ENCODE results near the gene PIMREG. TPM values are rescaled to one million over a fixed set of nuclear protein-coding genes. Genes with fewer than 3 reads are reported as not detected.

The PIMREG gene
- total and polyA plus RNA-seq, 2 experiments from 2014 or later, result 24.4 to 28.7 TPM

GRCh38 chr17:6492892-6493674 is 48.8 kb downstream of the PIMREG start:
- no peaks in the 10 kb centered on the region for H3K79me2 ChIP-seq (ENCODE audit: insufficient read depth)
- no peaks in the 10 kb centered on the region for H3F3A ChIP-seq (ENCODE audit: insufficient read depth)
- H2AFZ ChIP-seq, result no peak overlapping the region
- H3K4me1 ChIP-seq (ENCODE audit: insufficient read depth), result no peaks in the 10 kb centered on the region
- 80 to 89% methylated on average over 4 of the region's 4 CpGs for WGBS, 2 experiments (ENCODE audit: low coverage in 1 of 2, low lambda C conversion rate in 2 of 2, missing lambda C conversion rate in 2 of 2)
- in situ Hi-C loops (cut with MboI), result no loop called here
- H3K27me3 ChIP-seq (replicated peaks; ENCODE audit: insufficient read depth), result no peaks in the 10 kb centered on the region
- DNase-seq, result no peak
- no peak overlapping the region for H3K4me2 ChIP-seq (ENCODE audit: unreplicated experiment)
- no peaks in the 10 kb centered on the region for H3K9me3 ChIP-seq (ENCODE audit: low read depth)
- no peaks in the 10 kb centered on the region for H3K36me3 ChIP-seq (ENCODE audit: low read depth)
- H3K4me3 ChIP-seq, result no peak overlapping the region
- no peak overlapping the region for H3K9ac ChIP-seq
- no peak overlapping the region for H3K27ac ChIP-seq
- TF ChIP-seq EZH2 (IDR thresholded peaks at IDR 0.05; ENCODE audit: insufficient read depth, poor library complexity, severe bottlenecking), result no peak
- no peak for TF ChIP-seq EZH2phosphoT487 (IDR thresholded peaks at IDR 0.05; ENCODE audit: insufficient read depth, low read depth)
- no peaks in the 10 kb centered on the region for H3K9me2 ChIP-seq (ENCODE audit: insufficient read depth)
- H4K20me1 ChIP-seq (ENCODE audit: insufficient read depth), result no peaks in the 10 kb centered on the region

- no peak for DNase-seq
- no peaks in the 10 kb centered on the region for H3K27me3 ChIP-seq (replicated peaks; ENCODE audit: insufficient read depth)
- no peak overlapping the region for H3K4me2 ChIP-seq (ENCODE audit: unreplicated experiment)
- no peak overlapping the region for H3K9ac ChIP-seq
- H3K9me2 ChIP-seq (ENCODE audit: insufficient read depth), result no peaks in the 10 kb centered on the region
- no peaks in the 10 kb centered on the region for H3K4me1 ChIP-seq (ENCODE audit: insufficient read depth)
- H3K4me3 ChIP-seq, result no peak overlapping the region
- TF ChIP-seq EZH2 (IDR thresholded peaks at IDR 0.05; ENCODE audit: insufficient read depth, poor library complexity, severe bottlenecking) (no peak), EZH2phosphoT487 (IDR thresholded peaks at IDR 0.05; ENCODE audit: insufficient read depth, low read depth) (no peak)
- no peaks in the 10 kb centered on the region for H4K20me1 ChIP-seq (ENCODE audit: insufficient read depth)
- H3K79me2 ChIP-seq (ENCODE audit: insufficient read depth), result no peaks in the 10 kb centered on the region
- in situ Hi-C loops (cut with MboI), result no loop called here
- H3K9me3 ChIP-seq (ENCODE audit: low read depth), result no peaks in the 10 kb centered on the region
- H3F3A ChIP-seq (ENCODE audit: insufficient read depth), result no peaks in the 10 kb centered on the region
- no peak overlapping the region for H3K27ac ChIP-seq
- no peak overlapping the region for H2AFZ ChIP-seq
- no peaks in the 10 kb centered on the region for H3K36me3 ChIP-seq (ENCODE audit: low read depth)
- WGBS, 2 experiments (ENCODE audit: low coverage in 1 of 2, low lambda C conversion rate in 2 of 2, missing lambda C conversion rate in 2 of 2), result 65 to 77% methylated on average over 5 of the region's 5 CpGs
These were observed 50.1 kb downstream of the PIMREG start for GRCh38 chr17:6494239-6494941.

- Histone ChIP-seq H2AFZ (no peak overlapping the region), H3K9me2 (ENCODE audit: insufficient read depth) (no peaks in the 10 kb centered on the region), H3K27ac (no peak overlapping the region), H3K4me2 (ENCODE audit: unreplicated experiment) (no peak overlapping the region), H4K20me1 (ENCODE audit: insufficient read depth) (no peaks in the 10 kb centered on the region), H3K4me3 (no peak overlapping the region), H3K9ac (no peak overlapping the region), H3K4me1 (ENCODE audit: insufficient read depth) (no peaks in the 10 kb centered on the region), H3K79me2 (ENCODE audit: insufficient read depth) (no peaks in the 10 kb centered on the region), H3K36me3 (ENCODE audit: low read depth) (no peaks in the 10 kb centered on the region), H3K9me3 (ENCODE audit: low read depth) (no peaks in the 10 kb centered on the region), H3F3A (ENCODE audit: insufficient read depth) (no peaks in the 10 kb centered on the region), H3K27me3 (replicated peaks; ENCODE audit: insufficient read depth) (no peaks in the 10 kb centered on the region)
- no peak for DNase-seq
- TF ChIP-seq EZH2 (IDR thresholded peaks at IDR 0.05; ENCODE audit: insufficient read depth, poor library complexity, severe bottlenecking) (no peak), EZH2phosphoT487 (IDR thresholded peaks at IDR 0.05; ENCODE audit: insufficient read depth, low read depth) (no peak)
- WGBS, 2 experiments (ENCODE audit: low coverage in 1 of 2, low lambda C conversion rate in 2 of 2, missing lambda C conversion rate in 2 of 2), result 69 to 71% methylated on average over 15 of the region's 15 CpGs
- in situ Hi-C loops (cut with MboI), result no loop called here
These were observed 51.3 kb downstream of the PIMREG start for GRCh38 chr17:6495450-6496115.

GRCh38 chr17:6496116-6496481 is 51.8 kb downstream of the PIMREG start:
- Histone ChIP-seq H3K27ac (no peak overlapping the region), H3K36me3 (ENCODE audit: low read depth) (no peaks in the 10 kb centered on the region), H3K9me2 (ENCODE audit: insufficient read depth) (no peaks in the 10 kb centered on the region), H3K9ac (no peak overlapping the region), H3K4me2 (ENCODE audit: unreplicated experiment) (no peak overlapping the region), H3K9me3 (ENCODE audit: low read depth) (no peaks in the 10 kb centered on the region), H2AFZ (no peak overlapping the region), H3K27me3 (replicated peaks; ENCODE audit: insufficient read depth) (no peaks in the 10 kb centered on the region), H3K4me3 (no peak overlapping the region), H3K79me2 (ENCODE audit: insufficient read depth) (no peaks in the 10 kb centered on the region), H3K4me1 (ENCODE audit: insufficient read depth) (no peaks in the 10 kb centered on the region), H4K20me1 (ENCODE audit: insufficient read depth) (no peaks in the 10 kb centered on the region), H3F3A (ENCODE audit: insufficient read depth) (no peaks in the 10 kb centered on the region)
- no peak for TF ChIP-seq EZH2phosphoT487 (IDR thresholded peaks at IDR 0.05; ENCODE audit: insufficient read depth, low read depth)
- no peak for TF ChIP-seq EZH2 (IDR thresholded peaks at IDR 0.05; ENCODE audit: insufficient read depth, poor library complexity, severe bottlenecking)
- 59 to 69% methylated on average over 8 of the region's 8 CpGs for WGBS, 2 experiments (ENCODE audit: low coverage in 1 of 2, low lambda C conversion rate in 2 of 2, missing lambda C conversion rate in 2 of 2)
- no peak for DNase-seq
- in situ Hi-C loops (cut with MboI), result no loop called here
